Effector memory CD4-positive, alpha-beta T cell (primary cell): Measurements from ENCODE around the gene KIF26B.
"Not testable (repeated sequence)": the region's sequence is repeated elsewhere in the genome, so short reads cannot be mapped to it uniquely, and the experiment has no call there.

ENCODE experiments used
- DNase-seq, 3 donors: peaks; one replicate each; pipeline ENCODE4 v3.0.0-alpha.2; 2020
- H3K27ac ChIP-seq: 2 replicates; pipeline ENCODE4 v1.7.0; 2013; ENCODE audit warnings: mild to moderate bottlenecking, low read length, moderate library complexity; ENCODE audit not compliant: insufficient read depth, poor library complexity, severe bottlenecking
- H3K27me3 ChIP-seq: replicated peaks from 2 replicates; pipeline ENCODE4 v1.7.0; 2013; ENCODE audit warnings: mild to moderate bottlenecking, low read length; ENCODE audit not compliant: insufficient read depth, control insufficient read depth, poor library complexity, severe bottlenecking
- H3K36me3 ChIP-seq: 2 replicates; pipeline ENCODE4 v1.7.0; 2013; ENCODE audit warnings: mild to moderate bottlenecking, low read length, moderate library complexity; ENCODE audit not compliant: control insufficient read depth, insufficient read depth
- H3K4me1 ChIP-seq: 2 replicates; pipeline ENCODE4 v1.7.0; 2013; ENCODE audit warnings: low read length, mild to moderate bottlenecking; ENCODE audit not compliant: control insufficient read depth, insufficient read depth, poor library complexity, severe bottlenecking
- H3K4me3 ChIP-seq: 2 replicates; pipeline ENCODE4 v1.7.0; 2013; ENCODE audit warnings: low read length, low read depth, mild to moderate bottlenecking; ENCODE audit not compliant: insufficient read depth, poor library complexity, severe bottlenecking
- H3K9me3 ChIP-seq: 2 replicates; pipeline ENCODE4 v1.7.0; 2013; ENCODE audit warnings: mild to moderate bottlenecking, low read length, moderate library complexity; ENCODE audit not compliant: control insufficient read depth

Gene KIF26B

DNA sequence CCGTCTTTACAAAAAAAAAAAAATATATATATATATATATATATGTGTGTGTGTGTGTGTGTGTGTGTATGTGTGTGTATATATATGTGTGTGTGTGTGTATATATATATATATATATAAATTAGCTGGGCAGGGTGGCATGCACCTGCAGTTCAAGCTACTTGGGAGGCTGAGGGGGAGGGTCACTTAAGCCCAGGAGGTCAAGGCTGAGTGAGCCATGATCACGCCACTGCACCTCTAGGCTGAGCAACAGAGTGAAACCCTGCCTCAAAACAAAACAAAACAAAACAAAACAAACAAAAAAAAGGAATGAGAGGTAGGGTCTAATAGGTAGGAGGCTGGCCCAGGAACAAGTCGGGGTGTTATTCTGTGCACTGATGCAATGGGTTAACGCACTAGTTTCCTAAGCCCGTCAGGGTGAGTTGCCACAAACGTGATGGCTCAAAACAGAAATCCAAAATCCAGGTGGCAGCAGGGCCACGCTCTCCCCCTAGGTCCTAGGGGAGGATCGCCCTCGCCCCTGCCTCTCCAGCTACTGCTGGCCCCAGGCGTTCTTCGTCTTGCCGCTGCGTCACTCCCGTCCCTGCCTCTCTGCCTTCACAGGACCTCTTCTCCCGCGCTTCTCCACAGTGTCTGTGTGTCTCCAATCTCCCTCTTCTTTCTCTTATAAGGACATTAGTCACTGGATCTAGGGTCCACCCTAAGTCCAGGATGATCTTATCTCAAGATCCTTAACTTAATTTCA, 24.3 kb upstream of the KIF26B start:
- not testable (repeated sequence) for H3K4me1 ChIP-seq, H3K27me3 ChIP-seq, H3K9me3 ChIP-seq, H3K27ac ChIP-seq, DNase-seq, H3K36me3 ChIP-seq, H3K4me3 ChIP-seq

DNA sequence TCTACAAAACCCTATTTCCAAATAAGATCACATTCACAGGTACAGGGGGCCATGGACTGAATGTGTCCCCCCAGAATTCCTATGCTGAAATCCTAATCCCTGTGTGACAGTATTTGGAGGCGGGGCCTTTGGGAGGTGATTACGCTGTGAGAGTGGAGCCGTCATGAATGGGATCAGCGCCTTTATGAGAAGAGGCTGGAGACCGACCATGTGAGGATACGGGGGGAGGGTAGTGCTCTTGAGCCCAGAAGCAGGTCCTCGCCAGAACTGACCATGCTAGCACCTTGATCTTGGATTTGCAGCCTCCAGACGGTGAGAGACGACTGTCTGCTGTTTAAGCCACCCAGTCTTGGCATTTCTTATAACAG, 23.8 kb upstream of the KIF26B start:
- H3K9me3 ChIP-seq = no peaks in the 10 kb centered on the region
- no peak for DNase-seq
- H3K4me1 ChIP-seq = no peaks in the 10 kb centered on the region
- H3K4me3 ChIP-seq = no peak overlapping the region
- no peak overlapping the region for H3K27ac ChIP-seq
- H3K27me3 ChIP-seq = no peaks in the 10 kb centered on the region
- H3K36me3 ChIP-seq = no peaks in the 10 kb centered on the region

DNA sequence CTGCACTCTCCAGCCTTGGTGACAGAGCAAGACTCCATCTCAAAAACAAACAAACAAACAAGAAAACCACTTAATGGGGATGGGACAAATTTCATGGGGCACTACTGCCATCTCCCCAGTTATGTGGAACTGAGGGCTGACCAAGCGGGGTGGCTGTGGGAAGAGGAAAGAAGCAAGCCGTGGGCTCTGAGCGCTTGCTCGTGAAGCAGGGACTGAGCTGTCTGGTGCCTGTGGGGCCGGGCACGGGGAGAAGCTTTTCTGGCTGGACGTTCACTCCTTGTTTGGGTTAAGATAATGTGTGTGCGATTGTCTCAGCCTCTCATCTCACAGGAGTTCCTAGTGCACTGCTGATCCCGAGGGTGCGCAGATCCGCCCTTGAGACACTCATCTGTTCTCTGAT, 22.0 kb upstream of the KIF26B start:
- Histone ChIP-seq H3K27me3 (no peaks in the 10 kb centered on the region), H3K36me3 (no peaks in the 10 kb centered on the region), H3K4me1 (no peaks in the 10 kb centered on the region), H3K27ac (no peak overlapping the region), H3K4me3 (no peak overlapping the region), H3K9me3 (no peaks in the 10 kb centered on the region)
- DNase-seq = no peak

DNA sequence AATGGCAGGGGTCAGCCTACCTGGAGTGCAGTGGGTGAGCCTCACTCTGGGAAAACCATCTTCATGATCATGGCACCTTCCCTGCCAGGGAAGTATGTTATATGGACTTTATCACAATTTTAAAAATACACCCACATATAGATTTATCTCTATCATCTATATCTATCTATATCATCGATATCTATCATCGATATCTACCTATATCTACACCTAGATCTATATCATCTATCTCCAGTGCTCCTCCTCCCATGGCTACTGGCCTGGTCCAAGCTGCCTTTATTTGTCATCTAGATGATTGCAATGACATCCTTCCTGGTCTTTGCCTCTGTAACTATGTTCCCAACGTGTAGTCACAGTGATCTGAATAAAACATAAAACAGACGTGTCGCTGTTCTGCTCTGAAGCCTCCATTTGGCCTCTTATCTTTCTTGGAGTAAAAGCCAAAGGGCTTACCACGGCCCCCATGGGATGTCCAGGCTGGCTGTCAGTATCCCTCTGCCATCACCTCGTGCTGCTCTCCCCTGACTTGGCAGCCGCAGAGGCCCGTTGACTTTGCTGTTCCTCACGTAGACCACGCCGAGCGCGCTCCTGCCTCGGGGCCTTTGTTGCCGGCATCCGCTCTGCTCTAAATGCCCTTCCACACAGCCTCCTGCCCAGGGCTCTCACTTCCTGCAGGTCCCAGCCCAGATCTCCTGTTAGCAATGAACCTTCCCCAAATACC, 20.6 kb upstream of the KIF26B start:
- no peak overlapping the region for H3K4me3 ChIP-seq
- no peaks in the 10 kb centered on the region for H3K9me3 ChIP-seq
- no peak overlapping the region for H3K27ac ChIP-seq
- no peak for DNase-seq
- no peaks in the 10 kb centered on the region for H3K36me3 ChIP-seq
- H3K4me1 ChIP-seq = no peaks in the 10 kb centered on the region
- H3K27me3 ChIP-seq = no peaks in the 10 kb centered on the region

DNA sequence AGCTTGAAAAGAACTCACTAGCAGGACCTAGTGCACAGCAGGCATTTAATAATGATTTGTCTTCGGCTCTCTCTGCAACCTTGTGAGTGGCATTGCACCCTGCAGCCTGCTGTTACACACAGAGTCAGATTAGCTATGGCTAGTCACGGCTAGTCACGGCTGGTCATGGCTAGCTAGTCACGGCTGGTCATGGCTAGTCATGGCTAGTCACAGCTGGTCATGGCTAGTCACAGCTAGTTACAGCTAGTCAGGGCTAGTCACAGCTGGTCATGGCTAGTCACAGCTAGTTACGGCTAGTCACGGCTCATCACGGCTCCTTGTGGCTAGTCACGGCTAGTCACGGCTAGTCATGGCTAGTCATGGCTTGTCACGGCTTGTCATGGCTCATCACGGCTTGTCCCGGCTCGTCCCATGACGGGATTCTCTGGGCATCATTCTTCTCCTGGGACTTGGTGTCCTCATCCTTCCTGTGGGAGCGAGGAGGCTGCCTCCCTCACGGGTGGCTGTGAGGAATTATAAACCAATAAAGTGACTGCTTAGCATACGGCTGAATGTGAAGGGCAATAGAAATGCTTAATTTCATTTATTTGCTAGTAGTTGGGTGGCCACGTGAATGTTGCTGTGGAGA, 12.5 kb upstream of the KIF26B start:
- no peaks in the 10 kb centered on the region for H3K9me3 ChIP-seq
- H3K4me3 ChIP-seq = no peak overlapping the region
- H3K27me3 ChIP-seq = no peaks in the 10 kb centered on the region
- DNase-seq = no peak
- H3K27ac ChIP-seq = no peak overlapping the region
- no peaks in the 10 kb centered on the region for H3K36me3 ChIP-seq
- H3K4me1 ChIP-seq = no peaks in the 10 kb centered on the region

DNA sequence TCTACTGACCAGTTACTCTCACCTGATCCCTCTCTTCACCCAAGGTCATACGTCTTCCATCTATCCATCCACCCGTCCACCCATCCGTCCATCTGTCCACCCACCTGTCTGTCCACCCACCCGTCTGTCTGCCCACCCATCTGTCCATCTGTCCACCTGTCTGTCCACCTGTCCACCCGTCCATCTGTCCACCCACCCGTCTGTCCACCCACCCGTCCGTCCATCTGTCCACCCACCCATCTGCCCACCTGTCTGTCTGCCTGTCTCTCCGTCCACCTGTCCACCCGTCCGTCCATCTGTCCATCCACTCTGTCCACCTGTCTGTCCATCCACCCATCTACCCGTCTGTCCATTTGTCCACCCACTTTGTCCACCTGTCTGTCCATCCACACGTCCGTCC, 11.8 kb upstream of the KIF26B start:
- DNase-seq = no peak
- H3K4me1 ChIP-seq = no peaks in the 10 kb centered on the region
- no peak overlapping the region for H3K27ac ChIP-seq
- H3K36me3 ChIP-seq = no peaks in the 10 kb centered on the region
- H3K4me3 ChIP-seq = no peak overlapping the region
- H3K27me3 ChIP-seq = no peaks in the 10 kb centered on the region
- H3K9me3 ChIP-seq = no peaks in the 10 kb centered on the region

DNA sequence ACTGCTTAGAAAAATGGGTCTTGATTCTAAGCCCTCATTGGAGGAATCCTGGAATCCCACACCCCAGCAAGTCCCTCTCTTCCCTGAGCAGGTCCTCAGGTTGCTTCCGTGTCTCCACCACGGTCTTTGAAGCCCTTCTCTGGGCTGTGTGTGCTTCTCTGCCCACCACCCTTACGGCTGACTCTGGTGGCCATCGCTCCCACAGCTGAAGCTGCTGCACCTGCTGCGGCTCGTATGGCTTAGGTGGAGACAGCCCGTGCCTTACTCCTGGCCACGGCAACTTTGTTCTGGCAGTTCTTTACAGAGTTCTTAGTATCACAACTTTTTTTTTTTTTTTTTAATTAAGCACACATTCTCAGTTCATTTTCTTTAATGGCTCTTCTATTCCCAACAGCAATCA, 10.9 kb upstream of the KIF26B start:
- Histone ChIP-seq H3K36me3 (no peaks in the 10 kb centered on the region), H3K9me3 (no peaks in the 10 kb centered on the region), H3K27me3 (no peaks in the 10 kb centered on the region), H3K4me3 (no peak overlapping the region), H3K4me1 (no peaks in the 10 kb centered on the region), H3K27ac (no peak overlapping the region)
- DNase-seq = no peak

DNA sequence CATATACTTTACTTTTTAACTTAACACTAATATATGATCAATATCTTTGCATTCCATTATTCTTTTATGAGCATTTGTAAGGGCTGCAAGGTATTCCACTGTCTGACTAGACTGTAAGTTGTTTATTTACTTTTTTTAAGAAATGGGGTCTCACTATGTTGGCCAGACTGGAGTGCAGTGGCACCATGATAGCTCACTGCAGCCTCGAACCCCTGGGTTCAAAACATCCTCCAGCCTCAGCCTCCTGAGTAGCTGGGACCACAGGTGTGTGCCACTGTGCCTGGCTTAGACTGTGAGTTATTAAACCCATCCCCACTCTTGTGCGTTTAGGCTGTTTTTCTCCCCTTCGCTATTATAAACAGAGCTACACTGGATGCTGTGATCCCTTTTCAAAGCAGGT, 6.7 kb upstream of the KIF26B start:
- no peaks in the 10 kb centered on the region for H3K4me1 ChIP-seq

DNA sequence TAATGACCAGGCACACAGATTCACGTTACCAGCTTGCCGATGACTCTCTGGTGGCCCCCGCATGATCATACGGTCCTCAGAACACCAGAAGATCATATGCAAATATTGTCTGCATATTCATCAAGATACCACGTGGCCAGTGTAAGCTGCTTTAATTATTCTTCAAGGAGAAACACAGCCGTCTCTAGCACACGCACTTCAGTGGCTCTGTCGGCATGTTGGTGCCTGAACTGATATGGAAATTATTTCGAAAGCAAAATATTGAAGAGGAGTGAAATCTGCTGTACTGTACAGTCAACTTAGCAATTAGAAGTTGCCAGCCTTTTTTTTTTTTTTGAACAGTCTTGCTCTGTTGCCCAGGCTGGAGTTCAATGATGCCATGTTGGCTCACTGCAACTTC, 5.9 kb upstream of the KIF26B start:
- DNase-seq = no peak
- no peaks in the 10 kb centered on the region for H3K9me3 ChIP-seq

More for the DNA sequence above, 6.7 kb upstream of the KIF26B start:
- no peak overlapping the region for H3K27ac ChIP-seq
- H3K4me3 ChIP-seq = no peak overlapping the region
- H3K36me3 ChIP-seq = no peaks in the 10 kb centered on the region
- no peak for DNase-seq
- no peaks in the 10 kb centered on the region for H3K27me3 ChIP-seq
- no peaks in the 10 kb centered on the region for H3K9me3 ChIP-seq

DNA sequence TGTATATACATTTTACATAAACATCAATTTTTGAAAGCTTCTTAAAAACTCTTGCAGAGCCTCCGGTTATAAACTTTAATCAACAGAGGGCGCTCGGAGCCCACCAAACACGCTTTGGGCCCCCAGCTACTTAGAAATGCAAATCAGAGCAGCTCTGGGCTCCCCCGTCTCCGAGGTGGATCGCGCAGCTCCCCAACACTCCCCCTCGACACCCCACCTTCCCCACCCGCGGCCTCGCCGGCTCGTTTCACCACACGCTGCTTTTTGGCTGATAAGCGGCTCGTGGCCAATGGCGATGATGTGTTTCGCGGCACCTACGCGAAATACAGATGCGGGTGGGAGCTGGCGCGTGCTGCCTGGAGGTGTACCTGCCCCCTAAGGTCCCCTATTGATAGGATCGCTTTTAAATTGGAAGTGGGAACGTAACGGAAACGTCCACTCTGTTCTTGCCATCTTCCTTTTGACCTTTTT, 1.7 kb upstream of the KIF26B start:
- Histone ChIP-seq H3K36me3 (no peaks in the 10 kb centered on the region), H3K4me3 (peak overlapping the region; percentile 59), H3K27ac (no peak overlapping the region), H3K27me3 (peaks cover 14% of the 10 kb centered on the region), H3K4me1 (peaks cover 32% of the 10 kb centered on the region), H3K9me3 (no peaks in the 10 kb centered on the region)
- peak; percentile 10 to 23 (median 23) for DNase-seq

More for the DNA sequence above, 5.9 kb upstream of the KIF26B start:
- no peak overlapping the region for H3K4me3 ChIP-seq
- peaks cover 2% of the 10 kb centered on the region for H3K27me3 ChIP-seq
- H3K4me1 ChIP-seq = peaks cover 7% of the 10 kb centered on the region
- H3K27ac ChIP-seq = no peak overlapping the region
- no peaks in the 10 kb centered on the region for H3K36me3 ChIP-seq
